B cell (primary cell): ENCODE results near the gene SPATA3. TPM values are rescaled to one million over a fixed set of nuclear protein-coding genes. Genes with fewer than 3 reads are reported as not detected.

Experiments used
- ATAC-seq: fragments of 200-7000 bp; cut with Tn5 transposase; one replicate; pipeline ENCODE4 v1.10.0; 2021; ENCODE audit warnings: low read depth, mild to moderate bottlenecking, moderate number of reproducible peaks, moderate library complexity
- CTCF ChIA-PET: fragments of 350-600 bp; sonication (Branson Sonifier 250); formaldehyde crosslinking; loops from one replicate; lab custom pipeline; 2021; ENCODE audit warnings: antibody characterized with exemption, inconsistent platforms; lab: Charles Lee
- POLR2A ChIA-PET: fragments of 350-600 bp; sonication (Branson Sonifier 250); formaldehyde crosslinking; loops from one replicate; lab custom pipeline; 2021; ENCODE audit warnings: antibody characterized with exemption; lab: Charles Lee
- DNase-seq: peaks from one replicate; pipeline ENCODE4 v3.0.0; 2013
- H2AFZ ChIP-seq: 2 replicates; pipeline ENCODE4 v1.6.1; 2012; ENCODE audit warnings: mild to moderate bottlenecking, low read depth, low read length; ENCODE audit not compliant: insufficient read depth, poor library complexity, severe bottlenecking
- H3K27ac ChIP-seq, 2 donors: 1 replicate in 1 of 2; 2 replicates in 1 of 2; pipeline ENCODE4 v1.5.1; 2012 to 2013; ENCODE audit warnings: low read length in 2 of 2, mild to moderate bottlenecking in 2 of 2, moderate library complexity in 1 of 2
- H3K27me3 ChIP-seq, 4 experiments: fragments of 200-600 bp in 1 of 4; sonication (generic) in 1 of 4; replicated peaks in 1 of 4; 1 replicate in 2 of 4; 2 replicates in 2 of 4; pipeline versions ENCODE4 v1.6.1 to v1.7.0; 2013 to 2016; ENCODE audit warnings: low read length in 3 of 4, mild to moderate bottlenecking in 2 of 4, mixed read lengths in 1 of 4, moderate library complexity in 1 of 4; ENCODE audit not compliant: insufficient read depth in 4 of 4, control insufficient read depth in 3 of 4; ENCODE audit errors: control extremely low read depth in 1 of 4
- H3K36me3 ChIP-seq, 2 experiments: replicated peaks in 1 of 2; 1 replicate in 1 of 2; 2 replicates in 1 of 2; pipeline versions ENCODE4 v1.6.1 to v1.7.1; 2013; ENCODE audit warnings: low read length in 1 of 2; ENCODE audit not compliant: insufficient read depth in 2 of 2, control insufficient read depth in 1 of 2; ENCODE audit errors: control extremely low read depth in 1 of 2, extremely low read depth in 1 of 2
- H3K4me1 ChIP-seq, 2 donors: fragments of 200-600 bp in 1 of 2; sonication (generic) in 1 of 2; 1 replicate in 1 of 2; 2 replicates in 1 of 2; pipeline versions ENCODE4 v1.5.1 to v1.6.1; 2013 to 2017; ENCODE audit warnings: low read length in 2 of 2; ENCODE audit not compliant: control insufficient read depth in 2 of 2, insufficient read depth in 2 of 2
- H3K4me2 ChIP-seq: replicated peaks from 2 replicates; pipeline ENCODE3; 2012; ENCODE audit warnings: mild to moderate bottlenecking, low read depth, low read length; ENCODE audit not compliant: poor library complexity, severe bottlenecking
- H3K4me3 ChIP-seq, 5 experiments: fragments of 200-600 bp in 1 of 5; sonication (generic) in 1 of 5; 1 replicate in 3 of 5; 2 replicates in 2 of 5; pipeline versions ENCODE4 v1.5.1 to v1.7.0; 2011 to 2016; ENCODE audit warnings: low read length in 4 of 5, mild to moderate bottlenecking in 4 of 5, low read depth in 2 of 5, control low read depth in 1 of 5, moderate library complexity in 1 of 5; ENCODE audit not compliant: insufficient read depth in 1 of 5; ENCODE audit errors: control extremely low read depth in 1 of 5, extremely low read depth in 1 of 5
- H3K79me2 ChIP-seq: fragments of 200-600 bp; sonication (generic); one replicate; pipeline ENCODE4 v1.6.0; 2016; ENCODE audit warnings: low read length; ENCODE audit not compliant: control insufficient read depth, insufficient read depth
- H3K9ac ChIP-seq: fragments of 200-600 bp; sonication (generic); 2 replicates; pipeline ENCODE4 v1.6.1; 2017; ENCODE audit warnings: mild to moderate bottlenecking, low read length, moderate library complexity
- H3K9me3 ChIP-seq, 3 donors: one replicate each; pipeline versions ENCODE4 v1.6.1 to v1.7.1; 2013; ENCODE audit warnings: low read length in 2 of 3; ENCODE audit not compliant: control insufficient read depth in 2 of 3, insufficient read depth in 1 of 3; ENCODE audit errors: control extremely low read depth in 1 of 3
- H4K20me1 ChIP-seq: 2 replicates; pipeline ENCODE4 v1.6.0; 2012; ENCODE audit warnings: mild to moderate bottlenecking, low read length; ENCODE audit not compliant: insufficient read depth, control insufficient read depth, poor library complexity, severe bottlenecking
- H3K27ac Mint-ChIP-seq: one replicate; pipeline ENCODE4 v1.8.0; 2021; ENCODE audit warnings: mixed read lengths
- H3K27me3 Mint-ChIP-seq: one replicate; pipeline ENCODE4 v1.8.0; 2021; ENCODE audit warnings: mixed read lengths
- H3K4me1 Mint-ChIP-seq: one replicate; pipeline ENCODE4 v1.8.0; 2021; ENCODE audit warnings: mixed read lengths
- H3K4me3 Mint-ChIP-seq: one replicate; pipeline ENCODE4 v1.8.0; 2021; ENCODE audit warnings: mixed read lengths
- H3K9me3 Mint-ChIP-seq: one replicate; pipeline ENCODE4 v1.8.0; 2022; ENCODE audit warnings: mixed read lengths; ENCODE audit not compliant: insufficient read depth
- EZH2 ChIP-seq: IDR thresholded peaks from 2 replicates; pipeline ENCODE4 v1.6.1; 2012; ENCODE audit warnings: borderline replicate concordance, low read depth, mild to moderate bottlenecking, moderate library complexity, low read length; ENCODE audit not compliant: insufficient read depth, poor library complexity, severe bottlenecking
- WGBS: methylation state at CpG from one replicate; pipeline ENCODE4 v1.1.5; 2013; ENCODE audit warnings: missing lambda C conversion rate; ENCODE audit not compliant: insufficient coverage; 5-methylcytosine and 5-hydroxymethylcytosine counted together
- intact Hi-C: fragments of 100-400 bp; cut with micrococcal nuclease; formaldehyde crosslinking; loops from one replicate; pipeline ENCODE4 v1.10.0; 2022
- polyA plus RNA-seq: library from polyadenylated mRNA; depleted of rRNA; stranded (reverse); fragments of >200 nt; gene quantifications from 2 replicates; pipeline ENCODE4 v1.2.3, GENCODE V29; 2012
- total RNA-seq, 2 donors: library from RNA; stranded (reverse); fragments of 120-200 nt in 1 of 2; gene quantifications; 1 replicate in 1 of 2; 2 replicates in 1 of 2; pipeline versions ENCODE4 v1.2.3 to v1.2.4, GENCODE V29; 2013 to 2022
- TF ChIP-seq, protein P1 (sequence below): fragments of 200-600 bp; IDR thresholded peaks from one replicate; pipeline ENCODE4 v1.8.0; 2022; ENCODE audit warnings: antibody characterized with exemption, mild to moderate bottlenecking

The SPATA3 gene
- total and polyA plus RNA-seq, 2 donors (not counting 1 experiment from before 2014, with no cell fraction given) = not detected

DNA sequence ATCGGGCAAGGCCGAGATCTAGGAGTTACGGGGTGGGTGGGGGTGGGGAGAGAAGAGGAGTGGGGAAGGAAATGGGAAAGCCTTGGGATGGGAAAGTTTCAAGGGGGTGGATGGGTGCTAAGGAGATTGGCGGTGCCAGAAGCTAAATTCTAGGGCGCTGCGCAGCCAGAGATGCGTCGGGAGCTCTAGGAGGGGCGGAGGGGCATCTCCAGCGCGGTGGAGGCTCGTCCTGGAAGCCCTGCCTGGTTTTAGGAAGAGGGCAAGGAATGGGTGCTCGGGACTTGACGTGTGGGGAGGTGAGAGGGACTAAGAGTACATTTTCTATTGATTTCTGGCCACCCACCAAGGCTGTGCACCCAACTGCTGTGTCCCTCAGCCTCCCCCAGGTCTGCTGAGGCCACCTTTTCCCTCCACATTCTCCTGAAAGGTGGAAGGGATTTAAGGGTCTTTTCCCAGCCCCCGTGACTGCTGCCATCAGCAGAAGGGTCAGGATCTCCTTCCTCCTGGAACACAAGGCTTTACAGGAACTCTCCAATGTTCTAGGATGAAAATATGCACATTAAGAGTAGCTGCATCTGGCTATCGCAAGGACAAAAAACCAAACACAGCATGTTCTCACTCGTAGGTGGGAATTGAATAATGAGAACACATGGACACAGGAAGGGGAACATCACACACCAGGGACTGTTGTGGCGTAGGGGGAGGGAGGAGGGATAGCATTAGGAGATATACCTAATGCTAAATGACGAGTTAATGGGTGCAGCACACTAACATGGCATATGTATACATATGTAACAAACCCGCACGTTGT is 42.8 kb downstream of the SPATA3 start:
- H3K4me2 ChIP-seq = peak overlapping the region; percentile 60
- no peaks in the 10 kb centered on the region for H3K9me3 ChIP-seq
- H3K27me3 Mint-ChIP-seq = peaks cover 68% of the 10 kb centered on the region
- 20% methylated on average over 9 of the region's 21 CpGs for WGBS
- intact Hi-C loops = no loop called here
- H3K9me3 Mint-ChIP-seq = no peaks in the 10 kb centered on the region
- no peak overlapping the region for H2AFZ ChIP-seq
- peaks cover 0 to 42% (median 16%) of the 10 kb centered on the region in 4 experiments for H3K27me3 ChIP-seq
- H3K4me3 Mint-ChIP-seq = peak overlapping the region; percentile 66
- peaks cover 12% of the 10 kb centered on the region for H3K4me1 Mint-ChIP-seq
- no peak overlapping the region for H3K9ac ChIP-seq
- TF ChIP-seq, protein P1, sequence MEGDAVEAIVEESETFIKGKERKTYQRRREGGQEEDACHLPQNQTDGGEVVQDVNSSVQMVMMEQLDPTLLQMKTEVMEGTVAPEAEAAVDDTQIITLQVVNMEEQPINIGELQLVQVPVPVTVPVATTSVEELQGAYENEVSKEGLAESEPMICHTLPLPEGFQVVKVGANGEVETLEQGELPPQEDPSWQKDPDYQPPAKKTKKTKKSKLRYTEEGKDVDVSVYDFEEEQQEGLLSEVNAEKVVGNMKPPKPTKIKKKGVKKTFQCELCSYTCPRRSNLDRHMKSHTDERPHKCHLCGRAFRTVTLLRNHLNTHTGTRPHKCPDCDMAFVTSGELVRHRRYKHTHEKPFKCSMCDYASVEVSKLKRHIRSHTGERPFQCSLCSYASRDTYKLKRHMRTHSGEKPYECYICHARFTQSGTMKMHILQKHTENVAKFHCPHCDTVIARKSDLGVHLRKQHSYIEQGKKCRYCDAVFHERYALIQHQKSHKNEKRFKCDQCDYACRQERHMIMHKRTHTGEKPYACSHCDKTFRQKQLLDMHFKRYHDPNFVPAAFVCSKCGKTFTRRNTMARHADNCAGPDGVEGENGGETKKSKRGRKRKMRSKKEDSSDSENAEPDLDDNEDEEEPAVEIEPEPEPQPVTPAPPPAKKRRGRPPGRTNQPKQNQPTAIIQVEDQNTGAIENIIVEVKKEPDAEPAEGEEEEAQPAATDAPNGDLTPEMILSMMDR = no peak
- TF ChIP-seq EZH2 = no peak
- no peak overlapping the region for H3K4me3 ChIP-seq
- H3K79me2 ChIP-seq = no peaks in the 10 kb centered on the region
- peaks cover 14 to 16% of the 10 kb centered on the region in 2 donors for H3K4me1 ChIP-seq
- no peak overlapping the region for H3K27ac ChIP-seq
- H3K36me3 ChIP-seq = no peaks in the 10 kb centered on the region
- no peaks in the 10 kb centered on the region for H4K20me1 ChIP-seq
- DNase-seq (no peak), ATAC-seq (no peak)
- ChIA-PET POLR2A (interaction anchor here (0.5 kb wide), 1 partner anchor 33 kb away, joined by 5 read pairs; no protein-coding TSS in a partner anchor), CTCF (no interaction called here)
- no peak overlapping the region for H3K27ac Mint-ChIP-seq

DNA sequence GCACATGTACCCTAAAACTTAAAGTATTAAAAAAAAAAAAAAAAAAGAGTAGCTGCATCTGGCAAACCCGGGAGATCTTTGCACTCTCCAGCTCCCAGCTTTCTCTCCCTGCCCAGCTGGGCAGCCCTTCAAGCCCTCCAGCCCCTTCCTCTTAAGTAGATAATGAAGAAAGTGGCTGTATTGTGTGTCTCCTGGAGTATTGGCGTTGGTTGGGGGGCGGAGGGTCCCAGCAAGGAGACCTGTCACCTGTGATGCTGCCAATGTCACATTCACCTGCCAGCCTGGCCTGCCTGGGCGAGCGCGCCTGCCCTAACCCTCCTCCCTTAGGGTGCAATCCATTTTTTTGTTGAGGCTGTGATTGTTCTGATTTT is 43.4 kb downstream of the SPATA3 start:
- DNase-seq (no peak), ATAC-seq (no peak)
- H3K9me3 Mint-ChIP-seq = no peaks in the 10 kb centered on the region
- no CpG with 5 or more reads among the region's 6 CpGs for WGBS
- no peak overlapping the region for H3K4me3 ChIP-seq
- H3K36me3 ChIP-seq = no peaks in the 10 kb centered on the region
- peaks cover 0 to 42% (median 16%) of the 10 kb centered on the region in 4 experiments for H3K27me3 ChIP-seq
- intact Hi-C loops = no loop called here
- H3K79me2 ChIP-seq = no peaks in the 10 kb centered on the region
- H3K4me1 Mint-ChIP-seq = peaks cover 7% of the 10 kb centered on the region
- H3K4me2 ChIP-seq = no peak overlapping the region
- peaks cover 67% of the 10 kb centered on the region for H3K27me3 Mint-ChIP-seq
- H3K27ac ChIP-seq = no peak overlapping the region
- H3K9ac ChIP-seq = no peak overlapping the region
- H3K27ac Mint-ChIP-seq = no peak overlapping the region
- no peaks in the 10 kb centered on the region for H3K9me3 ChIP-seq
- TF ChIP-seq, protein P1 = no peak
- no peak for TF ChIP-seq EZH2
- peak overlapping the region; percentile 19 for H3K4me3 Mint-ChIP-seq
- H3K4me1 ChIP-seq = peaks cover 13 to 15% of the 10 kb centered on the region in 2 donors
- no peak overlapping the region for H2AFZ ChIP-seq
- no peaks in the 10 kb centered on the region for H4K20me1 ChIP-seq
- CTCF ChIA-PET = no interaction called here
- POLR2A ChIA-PET = no interaction called here
